Mesendoderm (in vitro differentiated cells): ENCODE data around the gene CILP2.

Experiments used
- DNase-seq: peaks from one replicate; pipeline ENCODE4 v3.0.0; 2013
- H2AK5ac ChIP-seq: 2 replicates; pipeline ENCODE4 v1.6.1; 2013; ENCODE audit warnings: low read length, inconsistent platforms
- H2BK120ac ChIP-seq: 2 replicates; pipeline ENCODE4 v1.6.1; 2013; ENCODE audit warnings: low read depth, mild to moderate bottlenecking, low read length, moderate library complexity, mixed read lengths
- H2BK15ac ChIP-seq: replicated peaks from 2 replicates; pipeline ENCODE4 v1.6.1; 2013; ENCODE audit warnings: low read depth, mild to moderate bottlenecking, moderate library complexity
- H2BK5ac ChIP-seq: 2 replicates; pipeline ENCODE4 v1.6.1; 2013; ENCODE audit warnings: low read length, inconsistent platforms
- H3K18ac ChIP-seq: 2 replicates; pipeline ENCODE4 v1.6.1; 2013; ENCODE audit warnings: mild to moderate bottlenecking, low read length, mixed read lengths
- H3K23ac ChIP-seq: one replicate; pipeline ENCODE4 v1.6.1; 2013; ENCODE audit warnings: low read length
- H3K27ac ChIP-seq: 2 replicates; pipeline ENCODE4 v1.5.1; 2013; ENCODE audit warnings: low read depth, mild to moderate bottlenecking, inconsistent platforms, low read length, moderate library complexity
- H3K27me3 ChIP-seq: 2 replicates; pipeline ENCODE4 v1.6.1; 2013; ENCODE audit warnings: low read length, control low read depth, mild to moderate bottlenecking, inconsistent platforms; ENCODE audit not compliant: insufficient read depth, poor library complexity
- H3K36me3 ChIP-seq: 2 replicates; pipeline ENCODE4 v1.6.1; 2013; ENCODE audit warnings: low read length, inconsistent platforms; ENCODE audit not compliant: control insufficient read depth, insufficient read depth
- H3K4ac ChIP-seq: one replicate; pipeline ENCODE4 v1.6.1; 2013; ENCODE audit warnings: low read depth, mild to moderate bottlenecking, low read length, moderate library complexity
- H3K4me1 ChIP-seq: 2 replicates; pipeline ENCODE4 v1.6.1; 2013; ENCODE audit warnings: low read depth, low read length, inconsistent platforms; ENCODE audit not compliant: control insufficient read depth
- H3K4me2 ChIP-seq: 2 replicates; pipeline ENCODE4 v1.6.1; 2013; ENCODE audit warnings: low read length
- H3K4me3 ChIP-seq: 2 replicates; pipeline ENCODE4 v1.5.1; 2013; ENCODE audit warnings: mild to moderate bottlenecking, low read length
- H3K56ac ChIP-seq: one replicate; pipeline ENCODE4 v1.6.1; 2013; ENCODE audit warnings: low read length
- H3K79me1 ChIP-seq: 2 replicates; pipeline ENCODE4 v1.6.1; 2013; ENCODE audit warnings: low read length, inconsistent platforms
- H3K79me2 ChIP-seq: 2 replicates; pipeline ENCODE4 v1.6.1; 2013; ENCODE audit warnings: mild to moderate bottlenecking, low read length; ENCODE audit not compliant: control insufficient read depth, insufficient read depth
- H3K9ac ChIP-seq: 2 replicates; pipeline ENCODE4 v1.6.1; 2013; ENCODE audit warnings: low read length, inconsistent platforms
- H4K5ac ChIP-seq: one replicate; pipeline ENCODE4 v1.6.1; 2013; ENCODE audit warnings: low read length
- H4K8ac ChIP-seq: one replicate; pipeline ENCODE4 v1.6.1; 2013; ENCODE audit warnings: low read depth, mild to moderate bottlenecking, control low read depth, low read length, moderate library complexity
- WGBS: extraction: QIAGEN DNeasy Blood & Tissue Kit; methylation state at CpG from one replicate; pipeline ENCODE4 v1.1.7; 2013; ENCODE audit warnings: low lambda C conversion rate, missing lambda C conversion rate; ENCODE audit not compliant: insufficient coverage; ENCODE audit errors: extremely low coverage; 5-methylcytosine and 5-hydroxymethylcytosine counted together

The CILP2 gene

DNA sequence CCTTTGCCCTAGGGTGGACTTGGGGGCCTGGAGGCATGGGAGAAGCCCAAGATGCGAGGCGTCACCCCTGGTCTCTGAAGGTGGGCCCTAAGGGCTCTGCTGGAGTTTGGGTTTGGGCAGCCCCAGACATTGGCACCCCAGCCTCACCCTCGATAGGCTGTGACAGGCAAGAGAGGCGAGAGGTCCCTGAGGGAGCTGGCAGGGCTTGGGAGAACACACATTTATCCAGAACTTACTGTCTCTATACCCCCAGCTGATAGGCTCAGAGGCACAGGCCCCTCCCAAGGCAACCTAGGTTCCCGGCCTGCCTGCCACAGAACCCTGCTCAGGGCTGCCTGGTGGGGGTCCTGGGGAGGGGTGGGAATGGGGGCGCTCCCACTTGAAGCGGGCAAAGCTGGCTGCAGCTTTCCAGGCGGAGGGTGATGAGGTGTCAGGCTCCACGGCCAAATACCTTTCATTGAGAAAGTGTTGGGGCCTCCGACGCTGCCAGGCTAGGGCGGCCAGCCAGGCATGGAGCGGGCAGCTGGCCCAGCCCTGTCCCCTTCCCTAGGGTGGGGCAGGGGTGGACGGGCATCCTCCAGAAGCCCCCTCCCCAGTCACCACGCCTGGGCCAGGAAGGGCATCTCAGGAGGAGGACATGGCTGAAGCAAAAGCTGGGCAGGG is 9.7 kb downstream of the CILP2 start:
- no CpG with 5 or more reads among the region's 15 CpGs for WGBS
- Histone ChIP-seq H3K27me3 (no peaks in the 10 kb centered on the region), H3K4me3 (no peak overlapping the region), H2BK5ac (no peak overlapping the region), H3K4me1 (no peaks in the 10 kb centered on the region), H3K36me3 (no peaks in the 10 kb centered on the region), H3K4me2 (no peak overlapping the region), H2BK15ac (no peak overlapping the region), H3K23ac (no peak overlapping the region), H3K4ac (no peak overlapping the region), H3K56ac (no peak overlapping the region), H2AK5ac (no peak overlapping the region), H3K79me2 (no peaks in the 10 kb centered on the region), H3K79me1 (no peaks in the 10 kb centered on the region), H3K27ac (no peak overlapping the region), H4K5ac (no peak overlapping the region), H3K9ac (no peak overlapping the region), H3K18ac (no peak overlapping the region), H4K8ac (no peak overlapping the region), H2BK120ac (no peak overlapping the region)
- no peak for DNase-seq

DNA sequence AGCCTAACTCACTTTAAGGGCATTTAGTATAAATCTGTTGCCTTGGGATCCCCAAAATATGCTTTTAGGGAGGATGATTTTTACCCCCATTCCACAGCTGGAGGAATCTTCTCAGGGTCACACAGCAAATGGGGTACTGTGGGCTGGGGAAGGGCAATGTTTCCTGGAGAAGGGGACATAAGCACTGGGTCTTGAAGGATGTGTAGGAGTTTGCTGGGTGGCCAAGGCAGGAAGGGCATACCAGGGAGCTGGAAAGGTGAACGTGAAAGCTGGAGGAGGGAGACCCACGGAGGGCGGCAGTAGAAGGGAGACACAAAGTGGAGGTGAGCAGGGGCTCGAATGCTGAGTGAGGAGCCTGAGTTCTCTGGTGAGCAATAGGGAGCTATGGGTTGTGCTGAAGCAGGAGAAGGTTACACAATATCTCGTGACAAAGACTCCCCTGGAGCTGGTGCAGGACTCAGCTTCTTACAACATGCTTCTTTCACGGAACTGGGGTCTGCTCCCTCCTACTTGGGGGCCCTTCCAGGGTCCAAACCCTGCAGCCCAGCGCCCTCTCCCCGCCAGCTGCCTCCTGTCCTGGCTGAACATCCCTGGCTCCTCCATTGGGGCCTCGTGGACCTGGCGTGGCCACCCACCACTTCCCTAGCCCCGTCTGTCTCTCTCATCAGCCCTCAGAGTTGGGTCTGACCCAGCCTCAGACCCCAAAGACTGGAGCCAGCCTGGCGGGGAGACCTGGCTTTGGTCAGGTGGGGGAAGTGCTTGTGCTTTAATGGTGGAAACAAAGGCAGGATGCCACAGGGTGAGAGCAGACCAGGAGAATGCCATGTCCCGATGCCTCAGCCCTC is 11.1 kb downstream of the CILP2 start:
- Histone ChIP-seq H3K4me1 (no peaks in the 10 kb centered on the region), H3K4me2 (no peak overlapping the region), H3K9ac (no peak overlapping the region), H3K56ac (no peak overlapping the region), H2BK5ac (no peak overlapping the region), H3K4ac (no peak overlapping the region), H4K8ac (no peak overlapping the region), H2AK5ac (no peak overlapping the region), H4K5ac (no peak overlapping the region), H3K79me1 (no peaks in the 10 kb centered on the region), H2BK120ac (no peak overlapping the region), H3K79me2 (no peaks in the 10 kb centered on the region), H3K27ac (no peak overlapping the region), H3K36me3 (no peaks in the 10 kb centered on the region), H3K23ac (no peak overlapping the region), H3K18ac (no peak overlapping the region), H3K4me3 (no peak overlapping the region), H3K27me3 (no peaks in the 10 kb centered on the region), H2BK15ac (no peak overlapping the region)
- no CpG with 5 or more reads among the region's 13 CpGs for WGBS
- no peak for DNase-seq

DNA sequence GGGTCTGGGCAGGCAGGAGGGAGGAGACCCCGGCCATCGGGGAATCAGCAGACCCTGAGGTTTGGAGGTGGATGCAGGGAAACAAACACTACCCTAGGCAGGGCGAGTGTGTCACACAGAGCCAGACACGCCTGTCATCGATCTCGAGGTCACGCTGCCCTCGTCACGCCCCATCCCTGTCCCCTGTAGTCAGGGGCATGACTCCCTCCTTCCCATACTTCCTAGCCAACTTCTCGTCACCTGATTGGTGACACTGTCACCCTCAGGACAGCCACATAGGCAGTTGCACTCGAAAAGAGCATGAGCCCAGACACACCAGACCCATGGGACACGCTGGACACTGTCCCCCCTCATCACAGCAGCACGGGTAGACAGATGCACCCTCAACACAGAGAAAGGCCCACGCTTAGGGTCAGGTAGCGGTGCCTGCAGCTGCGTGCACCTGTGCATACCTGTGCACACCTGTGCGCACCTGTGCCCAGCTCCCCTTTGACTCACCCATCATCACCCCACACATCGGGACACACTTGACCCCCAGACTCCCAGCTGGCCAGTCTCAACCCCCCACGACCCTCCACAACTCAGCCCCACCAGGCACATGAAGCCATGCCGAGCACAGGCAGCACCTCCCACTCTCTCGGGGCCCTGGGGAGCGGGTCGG is 11.9 kb downstream of the CILP2 start:
- Histone ChIP-seq H3K4me2 (no peak overlapping the region), H3K79me1 (no peaks in the 10 kb centered on the region), H2BK5ac (no peak overlapping the region), H3K23ac (no peak overlapping the region), H2AK5ac (no peak overlapping the region), H3K4me1 (no peaks in the 10 kb centered on the region), H3K27me3 (no peaks in the 10 kb centered on the region), H3K56ac (no peak overlapping the region), H4K8ac (no peak overlapping the region), H3K36me3 (no peaks in the 10 kb centered on the region), H2BK15ac (no peak overlapping the region), H3K79me2 (no peaks in the 10 kb centered on the region), H3K27ac (no peak overlapping the region), H4K5ac (no peak overlapping the region), H2BK120ac (no peak overlapping the region), H3K18ac (no peak overlapping the region), H3K4ac (no peak overlapping the region), H3K4me3 (no peak overlapping the region), H3K9ac (no peak overlapping the region)
- no CpG with 5 or more reads among the region's 23 CpGs for WGBS
- no peak for DNase-seq

DNA sequence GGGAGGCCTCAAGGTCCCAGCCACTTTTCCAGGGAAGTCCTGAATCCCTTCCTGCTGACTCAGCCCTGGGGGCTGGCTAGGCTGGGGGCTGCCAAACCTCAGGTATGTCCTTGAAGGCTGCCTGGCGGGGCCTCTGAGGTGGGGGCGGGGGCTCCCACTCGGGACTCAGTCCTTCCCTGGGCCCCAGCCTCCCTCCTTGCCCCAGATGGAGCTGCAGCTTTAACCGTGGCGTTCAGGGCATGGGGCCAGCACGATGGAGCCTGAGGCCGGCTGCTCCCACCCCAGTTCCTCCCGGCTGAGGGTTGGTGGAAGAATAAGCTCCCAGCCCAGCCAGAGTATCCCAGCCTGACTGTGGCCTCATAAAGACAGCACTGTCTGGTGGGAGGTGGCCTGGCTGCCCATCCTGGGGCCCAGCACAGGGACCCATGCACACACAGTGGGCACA is 12.4 kb downstream of the CILP2 start:
- Histone ChIP-seq H3K27ac (no peak overlapping the region), H2BK15ac (no peak overlapping the region), H2BK120ac (no peak overlapping the region), H3K23ac (no peak overlapping the region), H3K27me3 (no peaks in the 10 kb centered on the region), H3K4me2 (no peak overlapping the region), H2AK5ac (no peak overlapping the region), H4K5ac (no peak overlapping the region), H3K79me2 (no peaks in the 10 kb centered on the region), H3K36me3 (no peaks in the 10 kb centered on the region), H3K18ac (no peak overlapping the region), H3K4me1 (no peaks in the 10 kb centered on the region), H3K4ac (no peak overlapping the region), H3K9ac (no peak overlapping the region), H3K79me1 (no peaks in the 10 kb centered on the region), H3K4me3 (no peak overlapping the region), H4K8ac (no peak overlapping the region), H2BK5ac (no peak overlapping the region), H3K56ac (no peak overlapping the region)
- peak; percentile 34 for DNase-seq
- WGBS, result no CpG with 5 or more reads among the region's 8 CpGs

DNA sequence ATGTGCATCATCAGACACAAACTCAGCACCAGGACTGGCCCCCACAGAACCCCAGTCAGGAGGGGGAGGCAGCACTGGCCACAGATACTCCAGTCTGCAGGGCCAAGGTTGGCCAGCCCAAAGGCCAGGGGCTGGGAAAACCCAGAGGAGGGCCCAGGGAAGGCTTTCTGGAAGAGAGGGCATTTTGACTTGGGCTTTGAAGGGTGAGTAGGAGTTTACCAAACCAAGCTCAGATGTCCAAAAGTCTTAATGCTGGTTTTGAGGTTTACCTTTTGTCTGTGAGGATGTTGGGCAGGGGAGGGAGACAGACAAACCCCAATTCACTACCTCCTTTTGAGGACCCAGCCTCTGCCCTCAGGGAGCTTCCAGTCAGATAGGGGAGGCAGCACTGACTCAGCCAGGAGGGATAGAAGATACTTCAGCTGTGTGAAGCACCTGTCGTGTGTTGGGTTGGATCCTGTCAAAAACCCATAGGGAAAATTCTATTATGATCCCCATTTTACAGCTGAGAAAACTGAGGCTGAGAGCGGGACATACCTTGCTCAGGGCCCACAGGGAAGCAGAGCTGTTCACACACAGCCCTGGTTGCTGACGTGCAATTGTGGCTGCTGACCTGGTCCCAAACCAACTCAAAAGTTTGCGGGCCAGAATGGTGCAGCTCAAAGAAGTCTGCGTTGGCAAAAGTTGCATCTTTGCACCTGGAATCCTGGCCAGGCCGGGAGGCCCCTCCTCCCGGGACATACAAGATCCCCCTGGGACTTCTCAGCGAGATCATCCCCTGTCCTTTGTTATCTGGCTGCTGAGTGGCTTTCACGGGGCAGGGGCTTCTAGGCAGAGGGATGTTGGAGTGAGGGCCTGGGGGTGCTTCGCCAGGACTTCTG is 13.1 kb downstream of the CILP2 start:
- Histone ChIP-seq H3K27ac (no peak overlapping the region), H2BK5ac (no peak overlapping the region), H2BK15ac (no peak overlapping the region), H3K23ac (no peak overlapping the region), H3K4me1 (no peaks in the 10 kb centered on the region), H2AK5ac (no peak overlapping the region), H3K4ac (no peak overlapping the region), H3K79me1 (no peaks in the 10 kb centered on the region), H3K36me3 (no peaks in the 10 kb centered on the region), H3K18ac (no peak overlapping the region), H4K5ac (no peak overlapping the region), H4K8ac (no peak overlapping the region), H3K4me3 (no peak overlapping the region), H3K27me3 (no peaks in the 10 kb centered on the region), H2BK120ac (no peak overlapping the region), H3K79me2 (no peaks in the 10 kb centered on the region), H3K9ac (no peak overlapping the region), H3K56ac (no peak overlapping the region), H3K4me2 (no peak overlapping the region)
- no CpG with 5 or more reads among the region's 10 CpGs for WGBS
- peak; percentile 51 for DNase-seq
